Upper lobe of left lung (tissue), 6 donors: ENCODE data around the gene CACNA1H. TPM values are rescaled to one million over a fixed set of nuclear protein-coding genes. Genes with fewer than 3 reads are reported as not detected.

Experiments
- ATAC-seq, 2 donors: fragments of 200-7000 bp; cut with Tn5 transposase; one replicate each; pipeline ENCODE4 v1.9.1; 2022; ENCODE audit warnings: mild to moderate bottlenecking in 2 of 2, moderate library complexity in 2 of 2; ENCODE audit not compliant: low FRiP score in 2 of 2
- DNase-seq, 2 donors: peaks; one replicate each; pipeline ENCODE4 v3.0.0-alpha.2; 2019 to 2020
- H3K27ac ChIP-seq, 4 donors: fragments of 200-600 bp; sonication (generic); one replicate each; pipeline ENCODE4 v1.5.1; 2016 to 2019
- H3K27me3 ChIP-seq, 4 donors: fragments of 200-600 bp; sonication (generic); one replicate each; pipeline ENCODE4 v1.5.1; 2017 to 2019
- H3K36me3 ChIP-seq, 4 donors: fragments of 200-600 bp; sonication (generic); one replicate each; pipeline ENCODE4 v1.5.1; 2016 to 2019
- H3K4me1 ChIP-seq, 4 donors: fragments of 200-600 bp; sonication (generic); one replicate each; pipeline ENCODE4 v1.5.1; 2018 to 2019
- H3K4me3 ChIP-seq, 4 donors: fragments of 200-600 bp; sonication (generic); one replicate each; pipeline ENCODE4 v1.5.1; 2017 to 2019; ENCODE audit warnings: mild to moderate bottlenecking in 2 of 4, moderate library complexity in 1 of 4
- H3K9me3 ChIP-seq, 4 donors: fragments of 200-600 bp; sonication (generic); one replicate each; pipeline ENCODE4 v1.5.1; 2018 to 2019
- EP300 ChIP-seq, 4 donors: sonication (generic); formaldehyde crosslinking; IDR thresholded peaks; one replicate each; pipeline ENCODE4 v1.5.1; 2017; ENCODE audit warnings: antibody characterized with exemption in 4 of 4, control low read depth in 2 of 4
- POLR2A ChIP-seq, 4 donors: fragments of 450-650 bp; IDR thresholded peaks; one replicate each; pipeline ENCODE4 v1.5.1; 2016 to 2017; ENCODE audit warnings: antibody characterized with exemption in 4 of 4, mild to moderate bottlenecking in 2 of 4
- POLR2AphosphoS5 ChIP-seq, 2 donors: sonication (generic); formaldehyde crosslinking; IDR thresholded peaks; one replicate each; pipeline ENCODE4 v1.5.1; 2017; ENCODE audit warnings: antibody characterized with exemption in 2 of 2
- WGBS, 2 donors: methylation state at CpG; one replicate each; pipeline ENCODE4 v1.1.5; 2017 to 2018; 5-methylcytosine and 5-hydroxymethylcytosine counted together
- total RNA-seq, 6 donors: library from RNA; depleted of rRNA in 4 of 6; stranded (reverse); fragments of >200 nt in 4 of 6; gene quantifications; one replicate each; pipeline versions ENCODE4 v1.1.0 to v1.2.1, GENCODE V29; 2016 to 2021
- TF ChIP-seq, protein P1 (sequence below), 6 experiments: fragments of 450-650 bp in 4 of 6; fragments of 200-600 bp in 2 of 6; sonication (generic) in 2 of 6; IDR thresholded peaks; one replicate each; pipeline ENCODE4 v1.5.1; 2016 to 2019; ENCODE audit warnings: antibody characterized with exemption in 6 of 6
- donor health status: DM: no; HTN: no; CAD: no; lungs with moderate emphysema.
- donor health status: DM: no; HTN: yes; CAD: no; lungs with severe emphysema.

Gene CACNA1H
- total RNA-seq, 6 donors from 2014 or later = 6.4 to 46.1 (median 9.3) TPM

DNA sequence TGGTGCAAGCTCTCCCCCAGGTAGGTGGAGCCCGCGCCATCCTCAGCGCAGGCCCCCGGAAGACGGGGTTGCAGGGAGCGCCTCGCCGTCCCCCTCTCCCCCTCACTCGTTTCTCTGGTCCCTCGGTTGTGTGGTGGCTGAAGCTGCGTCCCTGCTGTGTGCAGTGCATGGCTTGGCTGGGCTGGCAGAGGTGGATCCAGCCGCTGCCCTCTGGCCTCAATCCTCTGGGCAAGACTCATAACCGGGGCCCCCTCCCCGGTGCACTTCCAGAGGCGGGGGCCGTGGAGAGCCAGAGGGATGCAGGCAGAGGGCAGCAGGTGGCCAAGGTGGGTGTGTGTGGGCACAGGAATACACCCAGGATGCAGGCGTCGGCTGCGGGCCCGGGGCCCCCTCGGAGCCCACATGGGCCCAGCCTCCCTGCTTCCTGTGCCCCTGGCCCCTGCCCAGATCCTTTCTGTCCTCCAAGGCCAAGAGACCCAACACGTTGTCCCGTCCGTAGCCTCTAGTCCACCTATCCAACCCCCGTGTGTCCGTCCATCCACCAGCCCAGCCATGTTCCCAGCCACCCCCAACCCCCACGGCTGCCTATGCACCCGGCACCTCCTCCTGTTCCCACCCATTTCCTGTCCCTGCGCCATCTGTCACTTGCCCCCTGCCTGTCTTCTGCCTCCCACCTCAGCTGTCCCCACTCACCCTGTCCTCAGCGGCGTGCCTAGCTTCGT, 62.8 kb downstream of the CACNA1H start:
- no peaks in the 10 kb centered on the region for H3K9me3 ChIP-seq
- H3K4me1 ChIP-seq = no peaks in the 10 kb centered on the region
- H3K36me3 ChIP-seq = no peaks in the 10 kb centered on the region
- no peak overlapping the region for H3K27ac ChIP-seq
- no peak for TF ChIP-seq POLR2A (IDR thresholded peaks at IDR 0.05)
- no peak for TF ChIP-seq POLR2AphosphoS5 (IDR thresholded peaks at IDR 0.05)
- TF ChIP-seq, protein P1, sequence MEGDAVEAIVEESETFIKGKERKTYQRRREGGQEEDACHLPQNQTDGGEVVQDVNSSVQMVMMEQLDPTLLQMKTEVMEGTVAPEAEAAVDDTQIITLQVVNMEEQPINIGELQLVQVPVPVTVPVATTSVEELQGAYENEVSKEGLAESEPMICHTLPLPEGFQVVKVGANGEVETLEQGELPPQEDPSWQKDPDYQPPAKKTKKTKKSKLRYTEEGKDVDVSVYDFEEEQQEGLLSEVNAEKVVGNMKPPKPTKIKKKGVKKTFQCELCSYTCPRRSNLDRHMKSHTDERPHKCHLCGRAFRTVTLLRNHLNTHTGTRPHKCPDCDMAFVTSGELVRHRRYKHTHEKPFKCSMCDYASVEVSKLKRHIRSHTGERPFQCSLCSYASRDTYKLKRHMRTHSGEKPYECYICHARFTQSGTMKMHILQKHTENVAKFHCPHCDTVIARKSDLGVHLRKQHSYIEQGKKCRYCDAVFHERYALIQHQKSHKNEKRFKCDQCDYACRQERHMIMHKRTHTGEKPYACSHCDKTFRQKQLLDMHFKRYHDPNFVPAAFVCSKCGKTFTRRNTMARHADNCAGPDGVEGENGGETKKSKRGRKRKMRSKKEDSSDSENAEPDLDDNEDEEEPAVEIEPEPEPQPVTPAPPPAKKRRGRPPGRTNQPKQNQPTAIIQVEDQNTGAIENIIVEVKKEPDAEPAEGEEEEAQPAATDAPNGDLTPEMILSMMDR (IDR thresholded peaks at IDR 0.05) = no peak
- no peak for TF ChIP-seq EP300 (IDR thresholded peaks at IDR 0.05)
- ATAC-seq (no peak), DNase-seq (peak in 1 of 2 donors; percentile 81)
- H3K27me3 ChIP-seq = no peaks in the 10 kb centered on the region
- no peak overlapping the region for H3K4me3 ChIP-seq
- 67 to 70% methylated on average over 19 to 32 of the region's 32 CpGs for WGBS, 2 donors

- H3K36me3 ChIP-seq = no peaks in the 10 kb centered on the region
- 81 to 85% methylated on average over 3 to 12 of the region's 12 CpGs for WGBS, 2 donors
- no peak overlapping the region for H3K27ac ChIP-seq
- H3K4me3 ChIP-seq = no peak overlapping the region
- H3K27me3 ChIP-seq = no peaks in the 10 kb centered on the region
- no peaks in the 10 kb centered on the region for H3K4me1 ChIP-seq
- ATAC-seq = no peak
- DNase-seq = peak in 1 of 2 donors; percentile 77
- TF ChIP-seq, protein P1 (IDR thresholded peaks at IDR 0.05) = no peak
- TF ChIP-seq POLR2AphosphoS5 (IDR thresholded peaks at IDR 0.05) (no peak), POLR2A (IDR thresholded peaks at IDR 0.05) (no peak), EP300 (IDR thresholded peaks at IDR 0.05) (no peak)
- H3K9me3 ChIP-seq = no peaks in the 10 kb centered on the region
Observed at GRCh38 chr16:1216296-1216619, 63.4 kb downstream of the CACNA1H start.

DNA sequence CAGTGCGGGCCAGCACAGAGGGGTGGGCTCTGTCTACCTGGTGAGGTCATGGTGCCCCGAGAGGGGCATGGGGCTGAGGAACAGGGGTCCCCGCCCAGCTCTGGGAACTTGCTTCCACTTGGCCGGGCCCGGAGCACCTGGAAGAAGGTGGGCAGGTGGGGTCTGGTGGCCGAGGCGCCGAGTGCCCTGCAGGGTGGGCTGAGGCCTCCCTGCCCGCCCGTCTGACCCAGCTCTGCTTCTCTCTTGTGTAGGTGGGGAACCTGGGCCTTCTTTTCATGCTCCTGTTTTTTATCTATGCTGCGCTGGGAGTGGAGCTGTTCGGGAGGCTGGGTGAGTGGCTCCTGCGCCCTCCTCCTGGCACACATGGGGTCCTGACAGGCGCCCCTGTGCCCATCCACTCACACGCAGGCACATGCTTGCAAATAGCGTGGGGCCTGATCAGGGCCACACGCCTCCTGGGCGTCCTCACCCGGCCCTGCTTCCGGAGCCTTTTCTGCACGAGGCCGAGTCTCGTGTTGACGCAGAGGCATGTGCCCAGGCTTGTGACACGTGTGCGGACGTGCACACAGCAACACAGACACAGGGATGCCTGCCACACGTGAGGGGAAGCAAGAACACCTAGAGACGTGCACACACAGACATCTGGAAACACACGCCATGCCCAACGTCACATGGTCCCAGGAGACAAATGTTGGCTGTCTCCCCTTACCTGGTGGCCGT, 63.9 kb downstream of the CACNA1H start:
- 87 to 92% methylated on average over 19 to 31 of the region's 32 CpGs for WGBS, 2 donors
- no peaks in the 10 kb centered on the region for H3K27me3 ChIP-seq
- TF ChIP-seq EP300 (IDR thresholded peaks at IDR 0.05) = no peak
- TF ChIP-seq, protein P1 (IDR thresholded peaks at IDR 0.05) = no peak
- no peak for TF ChIP-seq POLR2A (IDR thresholded peaks at IDR 0.05)
- TF ChIP-seq POLR2AphosphoS5 (IDR thresholded peaks at IDR 0.05) = no peak
- ATAC-seq (no peak), DNase-seq (peak in 1 of 2 donors; percentile 70)
- H3K4me3 ChIP-seq = no peak overlapping the region
- H3K27ac ChIP-seq = no peak overlapping the region
- no peaks in the 10 kb centered on the region for H3K9me3 ChIP-seq
- H3K4me1 ChIP-seq = no peaks in the 10 kb centered on the region
- no peaks in the 10 kb centered on the region for H3K36me3 ChIP-seq

- Histone ChIP-seq H3K36me3 (no peaks in the 10 kb centered on the region), H3K27me3 (no peaks in the 10 kb centered on the region), H3K4me1 (no peaks in the 10 kb centered on the region), H3K4me3 (no peak overlapping the region), H3K9me3 (no peaks in the 10 kb centered on the region), H3K27ac (no peak overlapping the region)
- TF ChIP-seq POLR2A (IDR thresholded peaks at IDR 0.05) (no peak), POLR2AphosphoS5 (IDR thresholded peaks at IDR 0.05) (no peak), EP300 (IDR thresholded peaks at IDR 0.05) (no peak)
- TF ChIP-seq, protein P1 (IDR thresholded peaks at IDR 0.05) = no peak
- DNase-seq = peak in 1 of 2 donors; percentile 82
- ATAC-seq = no peak
- WGBS, 2 donors = 90 to 92% methylated on average over 15 to 23 of the region's 24 CpGs
Observed at GRCh38 chr16:1217526-1217925, 64.6 kb downstream of the CACNA1H start.
